G401.6 (cell line): ENCODE data around the gene PLTP.
"Not testable (repeated sequence)": the region's sequence is repeated elsewhere in the genome, so short reads cannot be mapped to it uniquely, and the experiment has no call there.

ENCODE experiments used
- FAIRE-seq: peaks from 2 replicates; lab custom pipeline; 2012; peaks lifted over from hg19 to GRCh38; lab: Jason Lieb, UNC

The PLTP gene

GRCh38 chr20:45919542-45920399, 7.8 kb upstream of the PLTP start:
- FAIRE-seq: no peak

GRCh38 chr20:45918779-45919537, 7.0 kb upstream of the PLTP start:
- FAIRE-seq: no peak

GRCh38 chr20:45918182-45918737, 6.3 kb upstream of the PLTP start:
- no peak for FAIRE-seq

GRCh38 chr20:45917790-45918141, 5.8 kb upstream of the PLTP start:
- FAIRE-seq: no peak

GRCh38 chr20:45913116-45913515, 1.2 kb upstream of the PLTP start:
- no peak for FAIRE-seq

- FAIRE-seq: no peak
These were observed 358 bp upstream of the PLTP start for GRCh38 chr20:45912344-45912682.

GRCh38 chr20:45910670-45911485, 1.1 kb downstream of the PLTP start:
- peak; percentile 99 for FAIRE-seq

GRCh38 chr20:45909817-45910669, 1.9 kb downstream of the PLTP start:
- no peak for FAIRE-seq

GRCh38 chr20:45909336-45909808, 2.6 kb downstream of the PLTP start:
- FAIRE-seq: no peak

- FAIRE-seq: no peak
These were observed 3.9 kb downstream of the PLTP start for GRCh38 chr20:45908084-45908483.

- no peak for FAIRE-seq
These were observed 4.6 kb downstream of the PLTP start for GRCh38 chr20:45907219-45907948.

- no peak for FAIRE-seq
These were observed 6.4 kb downstream of the PLTP start for GRCh38 chr20:45905505-45906079.

GRCh38 chr20:45904583-45905504, 7.1 kb downstream of the PLTP start:
- FAIRE-seq: no peak

- no peak for FAIRE-seq
These were observed 9.7 kb downstream of the PLTP start for GRCh38 chr20:45902199-45902701.

- not testable (repeated sequence) for FAIRE-seq
These were observed 10.6 kb downstream of the PLTP start for GRCh38 chr20:45901332-45901731.

- FAIRE-seq: no peak
These were observed 12.7 kb downstream of the PLTP start for GRCh38 chr20:45899046-45899835.

GRCh38 chr20:45898285-45898684, 13.7 kb downstream of the PLTP start:
- FAIRE-seq: no peak

GRCh38 chr20:45897692-45898091, 14.3 kb downstream of the PLTP start:
- FAIRE-seq: no peak
